BJ (cell line): ENCODE results near the gene PCNX2. TPM values are rescaled to one million over a fixed set of nuclear protein-coding genes. Genes with fewer than 3 reads are reported as not detected.

Experiments
- CTCF ChIA-PET: fragments of 350-600 bp; formaldehyde crosslinking; extraction: SDS; loops from one replicate; lab custom pipeline; 2021; ENCODE audit warnings: antibody characterized with exemption, inconsistent platforms; lab: Yijun Ruan, JAX
- POLR2A ChIA-PET: fragments of 300-600 bp; sonication (Branson Sonifier 250); formaldehyde crosslinking; extraction: SDS; loops from one replicate; lab custom pipeline; 2021; ENCODE audit warnings: antibody characterized with exemption; lab: Charles Lee
- DNase-seq: peaks from one replicate; pipeline ENCODE4 v3.0.0-alpha.2; 2011; ENCODE audit warnings: low read depth
- H3K27me3 ChIP-seq: 2 replicates; pipeline ENCODE4 v1.6.0; 2011; ENCODE audit warnings: low read length; ENCODE audit not compliant: control insufficient read depth, insufficient read depth
- H3K36me3 ChIP-seq: 2 replicates; pipeline ENCODE4 v1.5.1; 2011; ENCODE audit warnings: low read length; ENCODE audit not compliant: control insufficient read depth, insufficient read depth
- H3K4me3 ChIP-seq: 2 replicates; pipeline ENCODE4 v1.5.1; 2011; ENCODE audit warnings: low read depth, mild to moderate bottlenecking, control low read depth, low read length
- CTCF ChIP-seq: IDR thresholded peaks from 2 replicates; pipeline ENCODE4 v1.5.1; 2011; ENCODE audit warnings: low read depth, mild to moderate bottlenecking, control low read depth, inconsistent platforms, low read length, moderate library complexity; ENCODE audit not compliant: insufficient read depth
- polyA plus RNA-seq: library from polyadenylated mRNA; depleted of rRNA; stranded (reverse); fragments of >200 nt; gene quantifications from 2 replicates; pipeline ENCODE4 v1.2.3, GENCODE V29; 2011

Gene PCNX2
- polyA plus RNA-seq, 1 experiment, result 10.1 TPM

- TF ChIP-seq CTCF, result no peak
- Histone ChIP-seq H3K4me3 (no peak overlapping the region), H3K27me3 (no peaks in the 10 kb centered on the region), H3K36me3 (no peaks in the 10 kb centered on the region)
- no peak for DNase-seq
- ChIA-PET CTCF (no interaction called here), POLR2A (no interaction called here)
Observed at GRCh38 chr1:233158322-233158721, 137.2 kb downstream of the PCNX2 start.

GRCh38 chr1:233157245-233157644 is 138.3 kb downstream of the PCNX2 start:
- CTCF ChIA-PET, result interaction anchor here (0.5 kb wide), 1 partner anchor 205 kb away, joined by 4 read pairs; no protein-coding TSS in a partner anchor
- Histone ChIP-seq H3K27me3 (no peaks in the 10 kb centered on the region), H3K36me3 (no peaks in the 10 kb centered on the region), H3K4me3 (no peak overlapping the region)
- POLR2A ChIA-PET, result no interaction called here
- DNase-seq, result no peak
- TF ChIP-seq CTCF, result no peak

- no peaks in the 10 kb centered on the region for H3K36me3 ChIP-seq
- TF ChIP-seq CTCF, result no peak
- POLR2A ChIA-PET, result no interaction called here
- no peak for DNase-seq
- no peaks in the 10 kb centered on the region for H3K27me3 ChIP-seq
- no peak overlapping the region for H3K4me3 ChIP-seq
- CTCF ChIA-PET, result interaction anchor here (0.9 kb wide), 1 partner anchor 16 kb away, joined by 3 read pairs; no protein-coding TSS in a partner anchor
Observed at GRCh38 chr1:233151861-233152260, 143.7 kb downstream of the PCNX2 start.

- TF ChIP-seq CTCF, result no peak
- DNase-seq, result no peak
- ChIA-PET POLR2A (interaction anchor here (0.5 kb wide), 1 partner anchor 93 kb away, joined by 3 read pairs; no protein-coding TSS in a partner anchor), CTCF (no interaction called here)
- no peaks in the 10 kb centered on the region for H3K27me3 ChIP-seq
- no peak overlapping the region for H3K4me3 ChIP-seq
- no peaks in the 10 kb centered on the region for H3K36me3 ChIP-seq
Observed at GRCh38 chr1:233144434-233144833, 151.1 kb downstream of the PCNX2 start.

GRCh38 chr1:233143241-233143640 is 152.3 kb downstream of the PCNX2 start:
- CTCF ChIA-PET, result no interaction called here

More at GRCh38 chr1:233143241-233143640, 152.3 kb downstream of the PCNX2 start:
- H3K27me3 ChIP-seq, result no peaks in the 10 kb centered on the region
- POLR2A ChIA-PET, result no interaction called here
- no peak for DNase-seq
- H3K36me3 ChIP-seq, result no peaks in the 10 kb centered on the region
- TF ChIP-seq CTCF, result no peak
- H3K4me3 ChIP-seq, result no peak overlapping the region
